Stimulated activated CD8-positive, alpha-beta memory T cell treated with anti-CD3 and anti-CD28 coated beads, Interleukin-15, amount 100 ng/mL, for 4 hours (primary cell): ENCODE data around the gene CA5A.
"Not testable (repeated sequence)": the region's sequence is repeated elsewhere in the genome, so short reads cannot be mapped to it uniquely, and the experiment has no call there.

Source experiments
- DNase-seq, 2 donors: peaks; one replicate each; pipeline ENCODE4 v3.0.0-alpha.2; 2020; ENCODE audit warnings: low read depth in 2 of 2

Gene CA5A

GRCh38 chr16:87936375-87937230 lies at the start of gene CA5A:
Gene CA5A (minus strand): TSS chr16:87936529. CDS start chr16:87936450, 79 bp downstream.
- DNase-seq, result no peak

- DNase-seq, result not testable (repeated sequence)
These were observed 49.2 kb upstream of the CA5A start for GRCh38 chr16:87985493-87985892.

GRCh38 chr16:87984632-87985267 lies 48.4 kb upstream of the CA5A start:
- DNase-seq, result no peak

GRCh38 chr16:87984180-87984579 lies 47.9 kb upstream of the CA5A start:
- not testable (repeated sequence) for DNase-seq

GRCh38 chr16:87983737-87984097 lies 47.4 kb upstream of the CA5A start:
- not testable (repeated sequence) for DNase-seq

GRCh38 chr16:87983072-87983736 lies 46.9 kb upstream of the CA5A start:
- DNase-seq, result not testable (repeated sequence)

GRCh38 chr16:87982581-87983041 lies 46.3 kb upstream of the CA5A start:
- no peak for DNase-seq

GRCh38 chr16:87981376-87981775 lies 45.0 kb upstream of the CA5A start:
- not testable (repeated sequence) for DNase-seq

GRCh38 chr16:87979911-87980630 lies 43.7 kb upstream of the CA5A start:
- DNase-seq, result not testable (repeated sequence)

GRCh38 chr16:87979352-87979751 lies 43.0 kb upstream of the CA5A start:
- no peak for DNase-seq

- DNase-seq, result no peak
These were observed 41.8 kb upstream of the CA5A start for GRCh38 chr16:87978127-87978526.

- DNase-seq, result no peak
These were observed 40.3 kb upstream of the CA5A start for GRCh38 chr16:87976665-87977064.

GRCh38 chr16:87974178-87974577 lies 37.8 kb upstream of the CA5A start:
- DNase-seq, result no peak

GRCh38 chr16:87973717-87974116 lies 37.4 kb upstream of the CA5A start:
- no peak for DNase-seq

- no peak for DNase-seq
These were observed 35.6 kb upstream of the CA5A start for GRCh38 chr16:87971933-87972332.

- DNase-seq, result no peak
These were observed 33.9 kb upstream of the CA5A start for GRCh38 chr16:87970186-87970585.

- no peak for DNase-seq
These were observed 32.2 kb upstream of the CA5A start for GRCh38 chr16:87968541-87968940.

- no peak for DNase-seq
These were observed 30.4 kb upstream of the CA5A start for GRCh38 chr16:87966685-87967185.

- no peak for DNase-seq
These were observed 29.8 kb upstream of the CA5A start for GRCh38 chr16:87966064-87966645.

GRCh38 chr16:87965417-87965816 lies 29.1 kb upstream of the CA5A start:
- no peak for DNase-seq

GRCh38 chr16:87964049-87964659 lies 27.8 kb upstream of the CA5A start:
- no peak for DNase-seq
